ENCODE results near the gene TMEM17.

GRCh38 chr2:62486439-62486765, 19.6 kb downstream of the TMEM17 start:
- TF ChIP-seq POLR2AphosphoS5 (IDR thresholded peaks at IDR 0.05) = no peak
- TF ChIP-seq, protein P1, sequence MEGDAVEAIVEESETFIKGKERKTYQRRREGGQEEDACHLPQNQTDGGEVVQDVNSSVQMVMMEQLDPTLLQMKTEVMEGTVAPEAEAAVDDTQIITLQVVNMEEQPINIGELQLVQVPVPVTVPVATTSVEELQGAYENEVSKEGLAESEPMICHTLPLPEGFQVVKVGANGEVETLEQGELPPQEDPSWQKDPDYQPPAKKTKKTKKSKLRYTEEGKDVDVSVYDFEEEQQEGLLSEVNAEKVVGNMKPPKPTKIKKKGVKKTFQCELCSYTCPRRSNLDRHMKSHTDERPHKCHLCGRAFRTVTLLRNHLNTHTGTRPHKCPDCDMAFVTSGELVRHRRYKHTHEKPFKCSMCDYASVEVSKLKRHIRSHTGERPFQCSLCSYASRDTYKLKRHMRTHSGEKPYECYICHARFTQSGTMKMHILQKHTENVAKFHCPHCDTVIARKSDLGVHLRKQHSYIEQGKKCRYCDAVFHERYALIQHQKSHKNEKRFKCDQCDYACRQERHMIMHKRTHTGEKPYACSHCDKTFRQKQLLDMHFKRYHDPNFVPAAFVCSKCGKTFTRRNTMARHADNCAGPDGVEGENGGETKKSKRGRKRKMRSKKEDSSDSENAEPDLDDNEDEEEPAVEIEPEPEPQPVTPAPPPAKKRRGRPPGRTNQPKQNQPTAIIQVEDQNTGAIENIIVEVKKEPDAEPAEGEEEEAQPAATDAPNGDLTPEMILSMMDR (IDR thresholded peaks at IDR 0.05 in 8 of 11, conservative IDR thresholded peaks at IDR 0.05 in 3 of 11) = no peak

Measured in spleen (tissue), 7 donors.